GM12878 (cell line): ENCODE measurements around the gene DPP4. TPM values are rescaled to one million over a fixed set of nuclear protein-coding genes. Genes with fewer than 3 reads are reported as not detected.

Experiments used
- ATAC-seq: fragments of 200-7000 bp; cut with Tn5 transposase; 3 replicates; pipeline ENCODE4 v1.9.1; 2020; ENCODE audit warnings: mild to moderate bottlenecking, moderate library complexity
- BruUV-seq: library from RNA; stranded (reverse); fragments of 400-500 nt; replicated peaks from 2 replicates; lab custom pipeline; 2021; lab: Mats Ljungman, UMichigan
- CTCF ChIA-PET: fragments of 300-600 bp; sonication (Branson Sonifier 250); formaldehyde crosslinking; extraction: SDS; loops from one replicate; lab custom pipeline; 2021; ENCODE audit warnings: inconsistent platforms; lab: Yijun Ruan, JAX
- POLR2A ChIA-PET: fragments of 350-600 bp; formaldehyde crosslinking; extraction: SDS; loops from one replicate; lab custom pipeline; 2021; ENCODE audit warnings: inconsistent platforms; lab: Charles Lee
- RAD21 ChIA-PET: fragments of 300-600 bp; sonication (Branson Sonifier 250); formaldehyde crosslinking; loops from one replicate; lab custom pipeline; 2023; ENCODE audit warnings: antibody characterized with exemption; ENCODE audit not compliant: unreplicated experiment; lab: Charles Lee
- SMC1A ChIA-PET: fragments of 300-600 bp; sonication (Branson Sonifier 250); formaldehyde crosslinking; loops from one replicate; lab custom pipeline; 2023; ENCODE audit not compliant: unreplicated experiment, uncharacterized antibody; lab: Charles Lee
- DNase-seq: peaks from one replicate; pipeline ENCODE4 v3.0.0-alpha.2; 2011; ENCODE audit warnings: low read depth, low spot score
- FAIRE-seq: peaks from 3 replicates; lab custom pipeline; 2011; peaks lifted over from hg19 to GRCh38; lab: Jason Lieb, UNC
- H2AFZ ChIP-seq: 2 replicates; pipeline ENCODE4 v1.6.0; 2011; ENCODE audit warnings: low read depth, low read length, control low read depth; ENCODE audit not compliant: control insufficient read depth
- H3K27ac ChIP-seq: 2 replicates; pipeline ENCODE4 v1.5.1; 2011; ENCODE audit warnings: control low read depth; ENCODE audit not compliant: control insufficient read depth, insufficient read depth
- H3K27me3 ChIP-seq, 2 experiments: replicated peaks in 1 of 2; 2 replicates each; pipeline versions ENCODE4 v1.6.0 to v1.6.1; 2011; ENCODE audit warnings: low read length in 1 of 2; ENCODE audit not compliant: control insufficient read depth in 2 of 2, insufficient read depth in 2 of 2
- H3K36me3 ChIP-seq, 2 experiments: 2 replicates each; pipeline ENCODE4 v1.5.1; 2011; ENCODE audit warnings: low read length in 1 of 2; ENCODE audit not compliant: control insufficient read depth in 2 of 2, insufficient read depth in 2 of 2
- H3K4me1 ChIP-seq: 2 replicates; pipeline ENCODE4 v1.6.1; 2011; ENCODE audit warnings: mild to moderate bottlenecking, low read length, moderate library complexity, mixed read lengths; ENCODE audit not compliant: control insufficient read depth, insufficient read depth
- H3K4me2 ChIP-seq: 2 replicates; pipeline ENCODE4 v1.6.0; 2011; ENCODE audit warnings: control low read depth; ENCODE audit not compliant: control insufficient read depth, insufficient read depth
- H3K4me3 ChIP-seq: fragments of 200-600 bp; sonication (generic); 2 replicates; pipeline ENCODE4 v1.5.1; 2016
- H3K79me2 ChIP-seq: 2 replicates; pipeline ENCODE4 v1.6.0; 2011; ENCODE audit warnings: low read length; ENCODE audit not compliant: control insufficient read depth, insufficient read depth
- H3K9ac ChIP-seq: 2 replicates; pipeline ENCODE4 v1.8.0; 2011; ENCODE audit warnings: low read length, control low read depth, mixed read lengths; ENCODE audit not compliant: control insufficient read depth, insufficient read depth
- H3K9me3 ChIP-seq: replicated peaks from 3 replicates; pipeline ENCODE4 v1.5.1; 2011; ENCODE audit warnings: mild to moderate bottlenecking, low read length; ENCODE audit not compliant: control insufficient read depth, insufficient read depth
- H4K20me1 ChIP-seq: 2 replicates; pipeline ENCODE4 v1.6.0; 2011; ENCODE audit not compliant: control insufficient read depth, insufficient read depth
- ASH2L ChIP-seq: fragments of 300-600, 200-600 bp; sonication (generic); IDR thresholded peaks from 2 replicates; pipeline ENCODE4 v1.6.1; 2017; ENCODE audit warnings: low read depth, mild to moderate bottlenecking, borderline replicate concordance
- CHD4 ChIP-seq: fragments of 200-600 bp; sonication (generic); IDR thresholded peaks from 2 replicates; pipeline ENCODE4 v1.6.1; 2016; ENCODE audit warnings: mild to moderate bottlenecking
- E2F4 ChIP-seq: IDR thresholded peaks from 2 replicates; pipeline ENCODE4 v1.6.1; 2012; ENCODE audit warnings: low read depth, low read length, improper control_type of control experiment
- FOXM1 ChIP-seq: IDR thresholded peaks from 2 replicates; pipeline ENCODE4 v1.6.1; 2012; ENCODE audit warnings: low read depth, mild to moderate bottlenecking, inconsistent platforms, low read length, moderate library complexity
- HDAC6 ChIP-seq: fragments of 200-600 bp; sonication (generic); IDR thresholded peaks from one replicate; pipeline ENCODE4 v1.8.0; 2017; ENCODE audit warnings: antibody characterized with exemption; ENCODE audit not compliant: unreplicated experiment
- IRF4 ChIP-seq: IDR thresholded peaks from 2 replicates; pipeline ENCODE4 v1.6.1; 2011; ENCODE audit warnings: low read depth, low read length
- MTA3 ChIP-seq: IDR thresholded peaks from 2 replicates; pipeline ENCODE4 v1.6.1; 2012; ENCODE audit warnings: low read length, inconsistent platforms, borderline replicate concordance
- NFIC ChIP-seq: IDR thresholded peaks from 2 replicates; pipeline ENCODE4 v1.6.1; 2012; ENCODE audit warnings: low read depth, mild to moderate bottlenecking, inconsistent platforms, low read length, moderate library complexity
- NR2C1 ChIP-seq: fragments of 450-650 bp; IDR thresholded peaks from 2 replicates; pipeline ENCODE4 v1.6.1; 2017; ENCODE audit warnings: antibody characterized with exemption, mild to moderate bottlenecking, moderate library complexity
- ZNF274 ChIP-seq: IDR thresholded peaks from one replicate; pipeline ENCODE4 v1.8.0; 2011; ENCODE audit not compliant: insufficient read length, insufficient read depth
- WGBS: methylation state at CpG from one replicate; pipeline ENCODE4 v1.1.6; 2016; ENCODE audit warnings: low lambda C conversion rate; ENCODE audit not compliant: insufficient replicate concordance, insufficient coverage; ENCODE audit errors: missing lambda C conversion rate; 5-methylcytosine and 5-hydroxymethylcytosine counted together
- in situ Hi-C: fragments of 300-500 bp; cut with MboI; formaldehyde crosslinking; loops from 9 replicates; pipeline ENCODE4 v1.14.3; 2018; ENCODE audit warnings: mixed read lengths
- intact Hi-C: fragments of 100-400 bp; cut with micrococcal nuclease; formaldehyde crosslinking; loops from one replicate; pipeline ENCODE4 v1.14.2; 2022; ENCODE audit not compliant: unreplicated experiment
- polyA plus RNA-seq, 11 experiments: library from polyadenylated mRNA; depleted of rRNA in 4 of 11; unstranded in 6 of 11; stranded (reverse) in 5 of 11; fragments of >200 nt; fragmentation: Nextera tagmentation in 4 of 11; fragmentation: Illumina TruSeq in 1 of 11; extraction: Ambion mirVana in 4 of 11; extraction: Trizol in 1 of 11; gene quantifications; 1 replicate in 1 of 11; 2 replicates in 10 of 11; pipeline versions ENCODE4 v1.2.1 to v1.2.3, GENCODE V29; 2011 to 2016; ENCODE audit warnings: inconsistent platforms in 2 of 11, missing spikeins in 2 of 11, low read depth in 1 of 11
- total RNA-seq, 4 experiments: library from RNA; depleted of rRNA in 3 of 4; stranded (reverse); fragments of >200 nt in 3 of 4; fragmentation: Illumina TruSeq in 1 of 4; extraction: Trizol in 1 of 4; gene quantifications; 2 replicates each; pipeline versions ENCODE4 v1.2.1 to v1.2.3, GENCODE V29; 2013 to 2021
- TF ChIP-seq, protein P1 (sequence below): fragments of 150-350 bp; IDR thresholded peaks from 2 replicates; pipeline ENCODE4 v1.6.1; 2014; ENCODE audit warnings: mild to moderate bottlenecking, low read depth, low read length
- TF ChIP-seq, protein P2 (sequence below): IDR thresholded peaks from 2 replicates; pipeline ENCODE4 v1.6.1; 2011; ENCODE audit warnings: borderline replicate concordance, low read depth, mild to moderate bottlenecking, moderate library complexity, low read length; ENCODE audit not compliant: insufficient read depth, poor library complexity, severe bottlenecking

Gene DPP4
- total and polyA plus RNA-seq, 10 of the 15 experiments (the other 5 are each of a cell fraction or from before 2014, with no cell fraction given), result 4.1 to 11.4 (median 9.3) TPM

- WGBS, result 0% methylated on average over 1 of the region's 1 CpG
- in situ Hi-C loops, result no loop called here
- intact Hi-C loops, result no loop called here
These were observed 90.7 kb downstream of the DPP4 start for GRCh38 chr2:161983331-161983651.

More at GRCh38 chr2:161983331-161983651, 90.7 kb downstream of the DPP4 start:
- CTCF ChIA-PET, result no interaction called here
- TF ChIP-seq NR2C1 (no peak), NFIC (no peak), MTA3 (no peak), E2F4 (no peak), CHD4 (no peak), IRF4 (no peak), FOXM1 (no peak), HDAC6 (no peak), ASH2L (no peak), ZNF274 (no peak)
- TF ChIP-seq, protein P1, sequence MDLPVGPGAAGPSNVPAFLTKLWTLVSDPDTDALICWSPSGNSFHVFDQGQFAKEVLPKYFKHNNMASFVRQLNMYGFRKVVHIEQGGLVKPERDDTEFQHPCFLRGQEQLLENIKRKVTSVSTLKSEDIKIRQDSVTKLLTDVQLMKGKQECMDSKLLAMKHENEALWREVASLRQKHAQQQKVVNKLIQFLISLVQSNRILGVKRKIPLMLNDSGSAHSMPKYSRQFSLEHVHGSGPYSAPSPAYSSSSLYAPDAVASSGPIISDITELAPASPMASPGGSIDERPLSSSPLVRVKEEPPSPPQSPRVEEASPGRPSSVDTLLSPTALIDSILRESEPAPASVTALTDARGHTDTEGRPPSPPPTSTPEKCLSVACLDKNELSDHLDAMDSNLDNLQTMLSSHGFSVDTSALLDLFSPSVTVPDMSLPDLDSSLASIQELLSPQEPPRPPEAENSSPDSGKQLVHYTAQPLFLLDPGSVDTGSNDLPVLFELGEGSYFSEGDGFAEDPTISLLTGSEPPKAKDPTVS, result no peak
- TF ChIP-seq, protein P2, sequence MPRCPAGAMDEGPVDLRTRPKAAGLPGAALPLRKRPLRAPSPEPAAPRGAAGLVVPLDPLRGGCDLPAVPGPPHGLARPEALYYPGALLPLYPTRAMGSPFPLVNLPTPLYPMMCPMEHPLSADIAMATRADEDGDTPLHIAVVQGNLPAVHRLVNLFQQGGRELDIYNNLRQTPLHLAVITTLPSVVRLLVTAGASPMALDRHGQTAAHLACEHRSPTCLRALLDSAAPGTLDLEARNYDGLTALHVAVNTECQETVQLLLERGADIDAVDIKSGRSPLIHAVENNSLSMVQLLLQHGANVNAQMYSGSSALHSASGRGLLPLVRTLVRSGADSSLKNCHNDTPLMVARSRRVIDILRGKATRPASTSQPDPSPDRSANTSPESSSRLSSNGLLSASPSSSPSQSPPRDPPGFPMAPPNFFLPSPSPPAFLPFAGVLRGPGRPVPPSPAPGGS, result no peak
- TF ChIP-seq, all 136 proteins: peak for 0
- ChIA-PET SMC1A (interaction anchor here (1.1 kb wide), 1 partner anchor 143 kb away, joined by 4 read pairs; no protein-coding TSS in a partner anchor), RAD21 (no interaction called here), POLR2A (no interaction called here)
- ATAC-seq (no peak), FAIRE-seq (no peak), DNase-seq (no peak)
- Histone ChIP-seq H3K27me3 (no peaks in the 10 kb centered on the region), H2AFZ (no peak overlapping the region), H3K9me3 (no peaks in the 10 kb centered on the region), H3K9ac (no peak overlapping the region), H3K4me1 (no peaks in the 10 kb centered on the region), H3K79me2 (no peaks in the 10 kb centered on the region), H3K4me2 (no peak overlapping the region), H4K20me1 (no peaks in the 10 kb centered on the region), H3K36me3 (no peaks in the 10 kb centered on the region), H3K27ac (no peak overlapping the region), H3K4me3 (no peak overlapping the region)
- no TSS peak for BruUV-seq
